Measurements from ENCODE around the gene CFAP43.

The CFAP43 gene

DNA sequence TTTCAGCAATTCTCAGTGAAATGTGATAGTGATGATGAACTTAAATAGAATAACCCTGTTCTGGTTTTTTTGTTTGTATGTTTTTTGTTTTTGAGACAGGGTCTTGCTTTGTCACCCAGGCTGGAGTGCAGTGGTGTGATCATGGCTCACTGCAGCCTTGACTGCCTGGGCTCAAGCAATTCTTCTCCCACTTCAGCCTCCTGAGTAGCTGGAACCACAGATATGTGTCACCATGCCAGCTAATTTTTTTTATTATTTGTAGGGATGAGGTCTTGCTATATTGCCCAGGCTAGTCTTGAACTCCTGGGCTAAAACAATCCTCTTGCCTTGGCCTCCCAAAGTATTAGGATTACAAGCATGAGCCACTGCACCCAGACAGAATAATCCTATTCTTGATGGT lies 132.2 kb downstream of the CFAP43 start:
- no peak overlapping the region for H3K27ac ChIP-seq
- H3K79me2 ChIP-seq (ENCODE audit: insufficient read depth, low read depth) = no peaks in the 10 kb centered on the region
- no peaks in the 10 kb centered on the region for H3K36me3 ChIP-seq (ENCODE audit: insufficient read depth)
- H3K4me1 ChIP-seq (ENCODE audit: low read depth, poor library complexity, severe bottlenecking) = no peaks in the 10 kb centered on the region
- no peak overlapping the region for H3K9ac ChIP-seq
- H3K27me3 ChIP-seq (ENCODE audit: insufficient read depth, low read depth) = no peaks in the 10 kb centered on the region
- H4K20me1 ChIP-seq (ENCODE audit: insufficient read depth) = no peaks in the 10 kb centered on the region
- no peak overlapping the region for H2AFZ ChIP-seq (ENCODE audit: low read depth)
- no peak overlapping the region for H3K4me2 ChIP-seq
- H3K4me3 ChIP-seq (IDR thresholded peaks at IDR 0.05; ENCODE audit: insufficient read depth, low read depth, low read length) = no peak overlapping the region
- TF ChIP-seq, protein P1, sequence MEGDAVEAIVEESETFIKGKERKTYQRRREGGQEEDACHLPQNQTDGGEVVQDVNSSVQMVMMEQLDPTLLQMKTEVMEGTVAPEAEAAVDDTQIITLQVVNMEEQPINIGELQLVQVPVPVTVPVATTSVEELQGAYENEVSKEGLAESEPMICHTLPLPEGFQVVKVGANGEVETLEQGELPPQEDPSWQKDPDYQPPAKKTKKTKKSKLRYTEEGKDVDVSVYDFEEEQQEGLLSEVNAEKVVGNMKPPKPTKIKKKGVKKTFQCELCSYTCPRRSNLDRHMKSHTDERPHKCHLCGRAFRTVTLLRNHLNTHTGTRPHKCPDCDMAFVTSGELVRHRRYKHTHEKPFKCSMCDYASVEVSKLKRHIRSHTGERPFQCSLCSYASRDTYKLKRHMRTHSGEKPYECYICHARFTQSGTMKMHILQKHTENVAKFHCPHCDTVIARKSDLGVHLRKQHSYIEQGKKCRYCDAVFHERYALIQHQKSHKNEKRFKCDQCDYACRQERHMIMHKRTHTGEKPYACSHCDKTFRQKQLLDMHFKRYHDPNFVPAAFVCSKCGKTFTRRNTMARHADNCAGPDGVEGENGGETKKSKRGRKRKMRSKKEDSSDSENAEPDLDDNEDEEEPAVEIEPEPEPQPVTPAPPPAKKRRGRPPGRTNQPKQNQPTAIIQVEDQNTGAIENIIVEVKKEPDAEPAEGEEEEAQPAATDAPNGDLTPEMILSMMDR (conservative IDR thresholded peaks at IDR 0.05; ENCODE audit: low read depth, low read length) = no peak

DNA sequence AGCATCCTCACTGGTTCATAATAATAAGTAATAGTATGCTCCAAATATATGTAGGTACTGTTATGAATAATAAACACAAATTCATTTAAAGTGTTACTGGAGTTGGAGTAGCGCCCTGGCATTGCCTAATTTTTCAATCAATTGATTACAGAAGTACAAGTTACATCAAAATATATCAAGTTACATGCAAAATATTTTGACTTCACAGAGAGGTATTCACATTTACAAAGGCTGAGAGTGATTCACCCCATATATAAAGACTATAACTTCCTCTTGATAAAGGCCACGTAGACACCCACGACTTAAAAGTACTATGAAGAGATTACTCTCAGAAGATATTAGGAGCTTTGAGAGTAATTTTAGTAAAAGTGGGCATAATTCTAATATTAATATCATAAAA lies 132.9 kb downstream of the CFAP43 start:
- H4K20me1 ChIP-seq (ENCODE audit: insufficient read depth) = no peaks in the 10 kb centered on the region
- no peak overlapping the region for H3K4me2 ChIP-seq
- H2AFZ ChIP-seq (ENCODE audit: low read depth) = no peak overlapping the region
- TF ChIP-seq, protein P1 (conservative IDR thresholded peaks at IDR 0.05; ENCODE audit: low read depth, low read length) = no peak
- no peak overlapping the region for H3K27ac ChIP-seq
- H3K4me1 ChIP-seq (ENCODE audit: low read depth, poor library complexity, severe bottlenecking) = no peaks in the 10 kb centered on the region
- no peaks in the 10 kb centered on the region for H3K27me3 ChIP-seq (ENCODE audit: insufficient read depth, low read depth)
- H3K9ac ChIP-seq = no peak overlapping the region
- no peak overlapping the region for H3K4me3 ChIP-seq (IDR thresholded peaks at IDR 0.05; ENCODE audit: insufficient read depth, low read depth, low read length)
- H3K36me3 ChIP-seq (ENCODE audit: insufficient read depth) = no peaks in the 10 kb centered on the region
- no peaks in the 10 kb centered on the region for H3K79me2 ChIP-seq (ENCODE audit: insufficient read depth, low read depth)

DNA sequence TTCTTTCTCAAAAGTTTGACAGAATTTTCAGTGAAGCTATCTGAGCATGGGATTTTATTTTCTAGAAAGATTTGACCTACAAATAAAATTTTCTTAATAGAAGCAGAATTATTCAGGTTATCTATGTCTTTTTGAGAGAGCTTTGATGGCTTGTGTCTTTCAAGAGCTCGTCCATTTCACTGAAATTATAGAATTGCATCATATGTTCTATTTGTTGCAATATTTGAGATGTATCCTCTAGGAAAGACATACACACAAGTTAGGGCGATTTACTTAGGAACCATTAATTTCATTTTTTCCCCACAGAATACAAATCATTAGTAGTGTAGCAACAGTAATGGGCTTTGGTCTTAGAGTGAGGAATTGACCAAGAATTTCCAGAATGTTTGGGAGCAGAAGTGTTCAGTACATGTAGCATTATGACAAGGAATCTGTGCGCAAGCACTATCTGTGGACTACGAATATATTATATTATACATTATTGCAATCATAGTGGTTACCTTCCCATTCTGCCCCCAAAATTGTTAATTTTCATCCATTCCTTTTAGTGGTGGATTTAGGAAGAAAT lies 133.7 kb downstream of the CFAP43 start:
- no peaks in the 10 kb centered on the region for H3K27me3 ChIP-seq (ENCODE audit: insufficient read depth, low read depth)
- no peaks in the 10 kb centered on the region for H3K4me1 ChIP-seq (ENCODE audit: low read depth, poor library complexity, severe bottlenecking)
- no peak overlapping the region for H3K27ac ChIP-seq
- H3K4me3 ChIP-seq (IDR thresholded peaks at IDR 0.05; ENCODE audit: insufficient read depth, low read depth, low read length) = no peak overlapping the region
- H3K36me3 ChIP-seq (ENCODE audit: insufficient read depth) = no peaks in the 10 kb centered on the region
- no peak overlapping the region for H2AFZ ChIP-seq (ENCODE audit: low read depth)
- TF ChIP-seq, protein P1 (conservative IDR thresholded peaks at IDR 0.05; ENCODE audit: low read depth, low read length) = no peak
- H3K79me2 ChIP-seq (ENCODE audit: insufficient read depth, low read depth) = no peaks in the 10 kb centered on the region
- no peak overlapping the region for H3K9ac ChIP-seq
- H3K4me2 ChIP-seq = no peak overlapping the region
- H4K20me1 ChIP-seq (ENCODE audit: insufficient read depth) = no peaks in the 10 kb centered on the region

DNA sequence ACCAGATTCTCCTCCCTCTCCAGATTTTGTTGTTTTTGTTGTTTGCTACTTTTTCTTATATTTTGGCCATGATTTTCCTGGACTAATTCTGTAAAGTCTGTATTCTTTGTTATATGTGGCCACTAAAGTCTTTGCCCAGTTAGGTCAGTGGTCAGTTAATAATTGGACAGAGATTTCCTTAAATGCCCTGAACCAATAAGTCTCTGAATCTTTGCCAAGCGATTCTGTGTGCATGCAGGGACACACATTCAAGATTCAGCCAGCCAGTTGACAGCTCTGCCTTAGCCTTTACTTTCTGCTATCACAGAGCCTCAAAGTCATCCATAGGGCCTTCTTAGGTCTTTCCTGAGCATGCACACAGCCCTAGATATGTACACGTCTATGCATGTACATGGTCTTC lies 135.5 kb downstream of the CFAP43 start:
- no peaks in the 10 kb centered on the region for H3K79me2 ChIP-seq (ENCODE audit: insufficient read depth, low read depth)
- no peak overlapping the region for H3K4me2 ChIP-seq
- H3K27ac ChIP-seq = no peak overlapping the region
- no peak overlapping the region for H3K4me3 ChIP-seq (IDR thresholded peaks at IDR 0.05; ENCODE audit: insufficient read depth, low read depth, low read length)
- no peak overlapping the region for H3K9ac ChIP-seq
- H3K4me1 ChIP-seq (ENCODE audit: low read depth, poor library complexity, severe bottlenecking) = no peaks in the 10 kb centered on the region
- no peak overlapping the region for H2AFZ ChIP-seq (ENCODE audit: low read depth)
- TF ChIP-seq, protein P1 (conservative IDR thresholded peaks at IDR 0.05; ENCODE audit: low read depth, low read length) = no peak
- H3K27me3 ChIP-seq (ENCODE audit: insufficient read depth, low read depth) = no peaks in the 10 kb centered on the region
- no peaks in the 10 kb centered on the region for H4K20me1 ChIP-seq (ENCODE audit: insufficient read depth)
- no peaks in the 10 kb centered on the region for H3K36me3 ChIP-seq (ENCODE audit: insufficient read depth)

Measured in KMS-11 (cell line).